HT-29 (cell line): Measurements from ENCODE around the gene ZNF79. TPM values are rescaled to one million over a fixed set of nuclear protein-coding genes. Genes with fewer than 3 reads are reported as not detected.

Source experiments
- DNase-seq: peaks from one replicate; pipeline ENCODE4 v3.0.0-alpha.2; 2015; ENCODE audit warnings: low spot score
- total RNA-seq: library from RNA; depleted of rRNA; stranded (reverse); fragments of >200 nt; shearing (Covaris generic); gene quantifications from 2 replicates; pipeline ENCODE4 v1.2.3, GENCODE V29; 2014

The ZNF79 gene
- total RNA-seq, 1 experiment from 2014 or later = 9.3 TPM

DNA sequence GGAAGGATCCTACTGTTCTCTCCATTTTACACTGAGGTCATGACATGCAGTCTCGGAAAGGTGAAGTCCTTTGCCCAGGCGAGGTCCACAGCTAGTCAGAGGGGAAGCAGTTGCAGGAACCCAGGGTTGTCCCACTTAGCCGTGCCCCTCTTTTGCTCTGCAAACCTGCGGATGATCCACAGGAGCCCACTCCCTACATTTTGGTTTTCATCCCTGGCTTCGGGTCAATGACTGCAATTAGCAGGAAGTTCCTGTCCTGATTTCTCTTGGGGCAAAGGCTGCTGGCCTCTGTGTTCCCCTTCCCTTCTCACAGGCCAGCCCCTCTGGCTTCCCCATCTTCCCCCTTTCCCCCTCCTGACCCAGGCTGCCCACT lies 25.9 kb upstream of the ZNF79 start:
- DNase-seq = no peak

DNA sequence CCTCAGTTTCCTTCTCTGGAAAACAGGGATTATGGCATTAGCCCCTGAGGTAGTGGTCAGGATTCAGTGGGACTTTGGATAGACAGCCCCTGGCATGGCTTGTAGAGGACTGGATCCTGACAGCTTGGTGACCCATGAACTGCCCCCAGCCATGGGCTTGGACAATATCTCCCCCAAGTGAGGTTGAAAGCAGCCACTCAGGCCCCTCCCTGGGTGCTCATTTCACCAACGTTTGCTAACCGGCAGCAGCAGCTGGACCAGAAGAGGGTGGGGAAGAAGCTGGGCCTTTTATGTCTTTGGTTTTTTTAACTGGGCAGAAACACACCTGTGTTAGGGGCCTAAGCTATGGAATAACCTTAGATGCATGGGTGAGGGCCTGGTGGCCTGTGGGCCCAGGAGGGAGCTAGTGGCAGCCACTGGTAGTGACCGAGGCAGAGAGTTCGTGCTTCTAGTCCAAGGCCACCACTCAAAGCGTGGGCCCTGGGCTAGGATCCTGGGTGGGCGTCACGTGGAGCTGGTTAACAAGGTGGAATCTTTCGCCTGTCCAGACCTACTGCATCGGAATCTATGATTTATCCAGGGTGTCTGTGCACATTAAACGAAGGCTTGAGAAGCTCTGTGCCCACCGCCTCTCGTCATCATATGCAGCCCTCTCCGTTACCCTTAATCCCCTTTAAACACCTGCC lies 25.3 kb upstream of the ZNF79 start:
- no peak for DNase-seq

DNA sequence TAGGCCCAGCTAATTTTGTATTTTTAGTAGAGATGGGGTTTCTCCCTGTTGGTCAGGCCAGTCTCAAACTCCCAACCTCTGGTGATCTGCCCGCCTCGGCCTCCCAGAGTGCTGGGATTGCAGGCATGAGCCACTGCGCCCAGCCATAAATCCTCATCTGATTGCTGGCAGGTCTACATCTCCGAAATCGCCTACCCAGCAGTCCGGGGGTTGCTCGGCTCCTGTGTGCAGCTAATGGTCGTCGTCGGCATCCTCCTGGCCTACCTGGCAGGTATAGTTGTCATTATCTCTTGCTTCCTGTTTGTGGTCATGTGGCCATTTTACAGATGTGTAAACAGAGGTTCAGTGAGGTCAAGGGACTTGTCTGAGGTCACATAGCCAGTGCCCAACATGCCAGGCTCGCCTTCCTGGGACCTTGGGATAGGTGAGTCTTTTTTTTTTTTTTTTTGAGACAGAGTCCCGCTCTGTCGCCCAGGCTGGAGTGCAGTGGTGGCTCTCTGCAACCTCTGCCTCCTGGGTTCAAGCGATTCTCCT lies 24.4 kb upstream of the ZNF79 start:
- no peak for DNase-seq

DNA sequence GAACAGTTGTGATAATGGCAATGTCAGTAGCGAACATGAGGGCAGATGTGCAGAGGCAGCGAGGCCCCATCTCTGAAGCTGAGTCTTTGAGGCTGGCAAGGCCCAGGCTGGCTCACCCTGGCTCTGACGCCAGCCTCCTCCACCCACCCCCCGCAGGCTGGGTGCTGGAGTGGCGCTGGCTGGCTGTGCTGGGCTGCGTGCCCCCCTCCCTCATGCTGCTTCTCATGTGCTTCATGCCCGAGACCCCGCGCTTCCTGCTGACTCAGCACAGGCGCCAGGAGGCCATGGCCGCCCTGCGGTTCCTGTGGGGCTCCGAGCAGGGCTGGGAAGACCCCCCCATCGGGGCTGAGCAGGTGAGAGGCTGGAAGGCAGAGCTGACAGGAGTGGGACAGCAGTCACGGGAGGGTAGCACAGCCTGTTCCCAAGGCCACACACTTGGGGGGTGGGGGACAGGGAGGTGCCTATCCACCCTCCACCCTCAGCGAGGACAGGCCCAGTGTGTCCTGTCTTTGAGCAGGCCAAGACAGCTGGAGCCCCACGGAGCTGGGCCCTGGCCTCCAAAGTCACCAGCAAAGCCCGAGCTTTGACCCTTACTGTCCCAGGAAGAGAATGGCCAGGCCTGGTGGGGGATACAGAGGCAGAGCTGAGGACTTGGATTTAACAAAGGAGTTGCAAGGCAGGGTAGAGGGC lies 21.6 kb upstream of the ZNF79 start:
- no peak for DNase-seq

DNA sequence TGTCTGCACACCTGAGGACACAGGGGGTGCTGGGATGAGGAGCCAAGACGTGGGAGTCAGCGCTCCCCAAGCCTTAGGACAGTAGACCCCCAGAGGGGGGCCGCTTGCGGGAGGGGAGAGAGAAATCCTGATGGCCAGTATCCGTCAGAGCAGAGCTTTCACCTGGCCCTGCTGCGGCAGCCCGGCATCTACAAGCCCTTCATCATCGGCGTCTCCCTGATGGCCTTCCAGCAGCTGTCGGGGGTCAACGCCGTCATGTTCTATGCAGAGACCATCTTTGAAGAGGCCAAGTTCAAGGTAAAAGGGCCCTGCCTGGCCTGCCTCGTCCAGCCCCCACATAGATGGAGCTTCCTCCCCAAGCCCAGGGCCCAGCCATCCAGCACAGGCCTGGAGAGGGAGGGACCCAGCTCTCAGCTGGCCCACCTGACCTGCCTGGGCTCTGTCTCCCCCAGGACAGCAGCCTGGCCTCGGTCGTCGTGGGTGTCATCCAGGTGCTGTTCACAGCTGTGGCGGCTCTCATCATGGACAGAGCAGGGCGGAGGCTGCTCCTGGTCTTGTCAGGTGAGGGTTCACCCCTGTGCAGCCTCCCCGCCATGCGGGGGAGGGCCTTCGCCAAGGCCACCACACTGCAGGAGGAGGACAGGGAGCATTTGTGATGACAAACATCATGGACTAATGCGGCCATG lies 20.5 kb upstream of the ZNF79 start:
- DNase-seq = no peak

DNA sequence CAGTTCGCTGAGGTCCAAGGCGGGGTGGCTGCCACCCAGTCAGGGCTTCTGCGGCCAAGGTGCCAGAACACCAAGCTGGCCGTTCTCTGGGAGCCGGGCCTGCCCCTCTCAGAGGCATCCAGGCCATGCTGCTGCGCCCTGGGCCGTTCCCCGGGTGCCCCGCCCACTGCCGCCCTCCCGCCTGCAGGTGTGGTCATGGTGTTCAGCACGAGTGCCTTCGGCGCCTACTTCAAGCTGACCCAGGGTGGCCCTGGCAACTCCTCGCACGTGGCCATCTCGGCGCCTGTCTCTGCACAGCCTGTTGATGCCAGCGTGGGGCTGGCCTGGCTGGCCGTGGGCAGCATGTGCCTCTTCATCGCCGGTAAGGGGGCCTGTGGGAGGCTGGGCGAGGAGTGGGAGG lies 19.6 kb upstream of the ZNF79 start:
- DNase-seq = no peak

DNA sequence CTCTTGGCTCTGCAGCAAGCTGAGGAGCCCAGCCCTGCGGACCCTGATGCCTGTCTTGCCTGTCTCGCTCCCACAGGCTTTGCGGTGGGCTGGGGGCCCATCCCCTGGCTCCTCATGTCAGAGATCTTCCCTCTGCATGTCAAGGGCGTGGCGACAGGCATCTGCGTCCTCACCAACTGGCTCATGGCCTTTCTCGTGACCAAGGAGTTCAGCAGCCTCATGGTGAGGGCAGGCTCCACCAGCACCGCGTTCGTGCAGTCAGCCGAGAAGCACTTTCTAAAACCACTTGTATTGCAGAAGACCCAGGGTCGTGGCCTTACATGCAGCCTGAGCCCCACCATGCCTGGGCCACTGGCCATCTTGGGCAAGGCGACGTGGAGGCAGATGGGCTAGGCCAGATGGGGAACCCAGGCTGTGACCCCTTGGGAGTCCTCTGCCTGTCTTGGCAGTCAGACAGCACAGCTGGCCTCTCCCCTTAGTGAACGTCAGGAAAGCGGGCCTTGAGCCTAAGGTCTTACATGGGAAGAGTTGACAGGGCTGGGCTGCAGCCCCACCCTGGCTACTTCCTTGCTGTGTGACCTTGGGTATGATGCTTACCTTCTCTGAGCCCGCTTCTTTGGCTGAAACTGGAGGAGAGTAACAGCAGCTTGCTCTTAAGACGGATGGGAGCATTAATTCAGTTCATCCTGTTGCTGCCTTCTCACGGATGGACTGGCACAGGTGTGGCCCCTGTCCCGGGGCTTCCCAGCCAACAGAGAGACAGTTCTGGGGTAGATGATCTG lies 18.6 kb upstream of the ZNF79 start:
- no peak for DNase-seq

DNA sequence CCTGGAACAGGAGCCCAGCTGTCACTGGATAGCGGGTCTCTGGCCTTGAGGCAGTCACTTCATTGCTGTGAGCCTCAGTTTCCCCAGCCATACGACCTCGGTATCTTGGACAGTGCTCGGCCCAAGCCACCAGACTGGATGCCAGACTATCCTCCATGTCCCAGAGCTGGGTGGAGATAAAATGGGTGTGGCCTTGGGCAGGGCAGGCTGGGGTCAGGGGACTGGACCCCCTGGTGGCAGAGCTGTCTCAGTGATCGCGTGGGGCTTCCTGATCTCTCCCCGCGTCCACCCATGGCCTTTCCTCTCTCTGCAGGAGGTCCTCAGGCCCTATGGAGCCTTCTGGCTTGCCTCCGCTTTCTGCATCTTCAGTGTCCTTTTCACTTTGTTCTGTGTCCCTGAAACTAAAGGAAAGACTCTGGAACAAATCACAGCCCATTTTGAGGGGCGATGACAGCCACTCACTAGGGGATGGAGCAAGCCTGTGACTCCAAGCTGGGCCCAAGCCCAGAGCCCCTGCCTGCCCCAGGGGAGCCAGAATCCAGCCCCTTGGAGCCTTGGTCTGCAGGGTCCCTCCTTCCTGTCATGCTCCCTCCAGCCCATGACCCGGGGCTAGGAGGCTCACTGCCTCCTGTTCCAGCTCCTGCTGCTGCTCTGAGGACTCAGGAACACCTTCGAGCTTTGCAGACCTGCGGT lies 17.2 kb upstream of the ZNF79 start:
- no peak for DNase-seq

DNA sequence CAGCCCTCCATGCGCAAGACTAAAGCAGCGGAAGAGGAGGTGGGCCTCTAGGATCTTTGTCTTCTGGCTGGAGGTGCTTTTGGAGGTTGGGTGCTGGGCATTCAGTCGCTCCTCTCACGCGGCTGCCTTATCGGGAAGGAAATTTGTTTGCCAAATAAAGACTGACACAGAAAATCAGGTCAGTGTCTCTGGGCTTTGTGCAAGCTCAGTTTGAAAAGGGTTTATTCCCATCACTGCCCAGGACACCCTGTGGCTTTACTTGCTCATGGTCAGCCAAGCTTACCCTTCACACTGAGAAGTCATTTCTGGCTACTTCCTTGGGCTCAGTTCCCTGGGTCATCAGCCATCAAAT lies 16.7 kb upstream of the ZNF79 start:
- DNase-seq = no peak

DNA sequence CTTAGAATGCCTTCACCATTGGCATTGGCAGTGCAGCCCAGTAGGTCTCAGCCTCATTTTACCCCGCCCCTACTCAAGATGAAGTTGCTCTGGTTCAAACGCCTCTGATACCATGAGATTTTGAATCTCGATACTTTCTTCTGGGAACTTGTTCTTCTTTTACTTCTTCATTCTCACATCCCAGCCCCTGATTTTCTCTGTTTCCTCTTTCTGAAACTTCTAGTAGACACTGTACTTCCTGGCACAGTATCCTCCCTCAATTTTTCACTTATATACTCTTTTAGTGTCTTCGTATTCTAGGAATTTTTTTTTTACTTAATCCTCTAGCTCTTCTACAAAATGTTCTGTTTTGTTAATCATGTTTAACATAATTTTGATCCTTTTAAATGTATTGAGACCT lies 13.1 kb upstream of the ZNF79 start:
- no peak for DNase-seq

DNA sequence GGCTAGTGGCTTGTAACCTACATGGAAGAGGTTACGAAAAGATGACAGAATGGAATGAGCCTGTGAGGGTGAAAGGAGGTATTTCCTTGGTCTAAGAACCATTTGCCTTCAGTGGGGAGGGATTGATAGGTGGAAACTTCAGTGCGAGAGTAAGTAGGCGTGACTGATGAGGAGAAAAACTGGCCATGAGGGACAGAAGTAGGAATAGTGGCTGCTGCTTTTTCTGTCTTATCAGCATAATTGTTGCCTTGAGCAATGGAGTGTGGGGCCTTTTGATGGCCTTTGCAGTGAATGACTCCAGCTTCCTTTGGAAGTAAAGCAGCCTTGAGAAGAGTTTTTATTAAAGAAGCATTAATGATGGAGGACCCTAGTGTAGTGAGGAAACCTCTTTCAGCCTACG lies 9.0 kb upstream of the ZNF79 start:
- no peak for DNase-seq

DNA sequence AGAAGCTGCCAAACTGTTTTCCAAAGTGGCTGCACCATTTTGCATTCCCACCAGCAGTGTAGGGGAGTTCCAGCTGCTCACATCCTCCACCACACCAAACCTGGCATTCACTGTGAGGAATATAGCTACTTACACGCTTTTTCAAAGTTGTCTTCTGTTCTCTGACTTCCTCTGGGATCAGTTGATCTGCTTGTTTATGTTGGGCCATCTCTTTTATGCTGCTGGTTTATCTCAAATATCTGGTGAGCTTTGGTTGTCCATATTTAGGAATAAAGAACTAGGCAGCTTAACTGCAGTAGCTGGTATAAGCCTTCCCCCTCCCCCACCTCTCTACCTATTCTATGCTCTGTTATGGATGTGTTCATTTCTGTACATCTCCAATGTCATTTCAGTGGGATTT lies 8.5 kb upstream of the ZNF79 start:
- no peak for DNase-seq

DNA sequence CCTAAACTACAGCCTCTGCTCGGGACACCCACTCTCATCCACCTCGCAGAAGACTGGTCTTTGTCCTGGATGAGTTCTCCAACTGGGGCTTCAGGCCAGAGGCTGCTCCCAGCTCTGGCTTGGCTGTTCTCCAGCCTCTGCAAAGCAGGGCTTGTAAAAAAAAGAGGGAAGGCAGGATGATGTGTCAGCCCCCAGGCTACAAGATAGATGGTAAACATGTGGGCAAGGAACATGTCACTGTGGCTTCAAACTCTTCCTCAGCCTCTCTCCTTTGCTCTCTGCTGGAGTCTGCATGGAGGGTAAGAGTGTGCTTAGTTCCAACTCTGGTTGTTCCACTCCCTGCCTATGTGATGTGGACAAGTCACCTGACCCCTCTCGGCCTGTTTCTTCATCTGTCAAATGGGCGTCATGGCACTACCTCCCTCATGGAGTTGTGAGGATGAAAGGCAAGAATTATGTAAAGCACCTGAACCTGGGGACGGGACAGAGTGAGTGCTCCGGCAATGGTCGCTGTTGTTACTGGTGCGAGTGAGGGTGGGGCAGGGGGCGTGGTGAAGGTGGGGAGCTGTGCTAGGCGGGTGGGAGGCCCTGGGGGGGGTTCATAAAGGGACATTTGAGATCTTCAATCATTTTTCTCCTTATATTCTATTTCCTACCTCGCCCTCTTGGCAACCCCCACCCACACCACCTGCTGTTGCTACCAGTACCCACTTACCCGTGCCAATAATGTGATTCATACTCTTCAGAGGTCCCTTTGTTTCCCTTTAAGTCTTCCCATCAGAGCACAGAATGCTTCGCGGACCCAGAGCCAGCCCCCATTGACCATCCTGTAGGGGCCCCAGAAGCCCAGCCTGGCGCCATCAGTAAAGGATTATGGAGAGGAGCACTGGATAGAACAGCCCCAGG lies 6.8 kb upstream of the ZNF79 start:
- no peak for DNase-seq

DNA sequence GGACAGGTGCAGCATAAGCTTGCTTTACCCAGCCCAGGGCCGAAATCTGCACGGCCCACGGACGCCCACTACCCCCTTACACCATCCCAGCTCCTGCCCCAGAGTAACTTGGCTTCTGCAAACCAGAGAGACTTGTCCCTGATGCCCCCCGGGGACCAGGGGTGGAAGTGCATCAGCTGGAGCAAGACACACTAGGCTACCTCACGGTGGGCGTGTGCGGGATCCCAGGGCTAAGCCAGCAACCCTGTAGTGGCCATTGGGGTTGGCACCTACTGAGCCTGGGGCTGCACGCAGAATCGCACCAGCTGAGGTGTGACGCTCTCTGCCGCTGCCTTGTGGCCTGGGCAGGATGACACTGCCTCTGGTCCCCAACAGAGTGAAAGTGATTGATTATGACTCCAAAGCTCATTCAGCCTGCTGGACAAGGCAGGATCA lies 6.1 kb upstream of the ZNF79 start:
- DNase-seq = no peak

DNA sequence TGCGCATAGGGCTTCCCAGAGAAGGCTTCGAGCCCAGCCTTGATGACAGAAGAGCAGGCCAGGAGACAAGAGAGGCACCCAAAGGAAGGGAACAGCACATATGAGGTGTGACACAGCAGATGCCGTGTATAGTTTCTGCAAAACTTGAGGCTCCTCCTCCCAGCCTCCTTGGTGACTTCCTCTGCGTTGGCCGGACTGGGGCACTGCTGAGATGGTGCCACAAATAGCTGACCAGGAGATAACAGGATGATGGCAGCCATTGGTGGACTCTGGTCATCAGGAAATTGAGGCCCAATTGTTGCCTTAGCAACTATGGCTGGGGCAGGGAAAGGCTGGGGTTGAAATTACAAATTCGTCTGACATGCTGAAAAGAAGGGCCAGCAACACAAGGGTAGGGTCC lies 4.8 kb upstream of the ZNF79 start:
- DNase-seq = no peak

DNA sequence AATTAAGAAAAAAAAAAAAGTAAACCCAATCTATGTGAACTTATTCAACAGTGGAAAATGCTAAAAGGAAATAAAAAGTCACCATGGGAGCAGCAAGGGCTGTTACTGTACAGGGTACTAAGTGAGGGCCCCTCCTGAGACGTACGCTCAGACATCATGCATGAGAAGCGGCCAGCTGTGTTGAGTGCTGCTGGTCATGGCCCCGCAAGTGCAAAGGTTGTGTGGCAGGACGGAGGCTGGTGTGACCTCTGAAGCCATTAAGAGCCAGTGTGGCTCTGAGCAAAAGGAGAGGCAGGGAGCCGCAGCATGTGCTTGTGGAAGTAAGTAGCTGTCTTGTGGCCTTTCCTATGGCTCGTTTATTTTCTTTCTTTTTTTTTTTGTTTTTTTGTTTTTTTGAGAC lies 3.1 kb upstream of the ZNF79 start:
- DNase-seq = no peak

DNA sequence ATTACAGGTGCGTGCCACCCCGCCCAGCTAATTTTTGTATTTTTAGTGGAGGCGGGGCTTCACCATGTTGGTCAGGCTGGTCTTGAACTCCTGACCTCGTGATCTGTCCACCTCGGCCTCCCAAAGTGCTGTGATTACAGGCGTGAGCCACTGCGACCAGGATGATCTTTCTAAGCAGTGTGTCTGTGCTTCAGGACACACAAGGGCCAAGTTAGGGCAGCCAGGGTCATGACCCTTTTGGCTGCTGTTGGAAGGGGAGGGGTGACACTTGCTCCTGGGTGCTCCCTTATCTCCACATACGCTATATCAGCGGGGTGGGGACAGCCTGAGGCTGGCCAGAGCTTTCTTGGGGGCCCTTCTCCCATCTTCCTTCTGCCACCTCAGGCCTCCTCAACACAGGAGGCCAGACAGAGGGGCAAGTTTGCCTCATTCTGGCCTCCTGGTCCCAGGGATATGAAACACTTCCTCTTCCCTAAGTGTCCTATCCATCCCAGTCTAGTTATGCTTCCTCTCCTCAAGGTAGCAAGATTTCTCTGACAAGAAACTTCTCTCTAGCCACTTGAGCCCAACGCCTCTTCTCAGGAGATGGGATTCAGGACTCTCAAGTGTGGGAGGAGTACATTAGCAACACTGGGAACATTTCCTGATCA lies 1.9 kb upstream of the ZNF79 start:
- no peak for DNase-seq

DNA sequence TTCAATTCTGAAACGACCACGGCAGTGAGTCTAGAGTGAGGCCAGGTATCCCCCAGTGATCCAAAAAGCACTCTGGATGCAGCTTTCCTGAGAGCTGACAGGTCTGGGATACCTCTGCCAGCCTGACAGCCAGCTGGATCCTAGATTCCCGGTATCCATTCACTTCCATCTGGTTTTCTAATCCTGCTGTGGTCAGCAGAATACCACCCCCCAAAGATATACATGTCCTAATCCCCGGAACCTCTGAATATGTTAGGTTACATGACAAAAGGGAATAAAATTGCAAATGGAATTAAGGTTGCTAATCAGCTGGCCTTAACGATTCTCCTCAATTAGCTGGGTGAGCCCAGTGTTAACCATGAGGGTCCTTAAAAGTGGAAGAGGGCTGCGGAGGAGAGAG lies 1.4 kb upstream of the ZNF79 start:
- no peak for DNase-seq

DNA sequence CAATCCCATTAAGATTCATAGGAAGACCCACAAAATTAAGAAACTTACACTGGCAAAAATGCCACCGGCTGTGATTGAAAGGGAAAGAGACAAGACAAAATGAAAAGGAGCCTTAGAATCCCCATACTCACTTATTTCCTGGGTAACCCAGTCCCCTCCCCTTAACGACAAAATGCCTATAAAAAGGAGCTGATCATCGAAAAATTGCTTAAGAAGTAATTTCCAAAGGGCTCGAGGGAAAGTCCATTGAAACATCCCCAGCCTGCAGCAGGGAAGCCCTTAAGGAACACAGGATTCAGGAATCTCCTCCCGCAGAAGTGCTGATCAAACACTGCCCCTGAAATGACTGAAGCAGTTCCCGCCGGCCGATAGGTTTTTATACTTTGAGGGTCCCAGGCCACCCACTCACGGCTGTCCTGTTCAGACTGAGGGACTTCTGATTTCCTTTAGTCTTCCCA lies 677 bp upstream of the ZNF79 start:
- DNase-seq = peak; percentile 13

DNA sequence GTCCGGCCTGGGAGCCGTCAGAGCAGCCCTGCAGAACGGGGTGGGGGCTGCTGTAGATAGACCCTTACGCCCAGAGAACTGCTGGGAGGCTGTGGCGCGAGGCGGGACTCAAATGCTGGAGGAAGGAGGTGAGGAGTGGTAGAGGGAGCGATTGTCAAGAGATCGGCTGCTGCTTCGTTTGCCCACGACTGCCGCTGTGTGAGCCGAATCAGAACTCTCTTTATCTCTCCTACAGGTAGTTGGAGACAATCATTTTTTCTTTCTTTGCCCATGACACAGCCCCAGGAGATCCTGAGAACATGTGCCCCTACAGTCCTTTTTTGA lies 456 bp downstream of the ZNF79 start:
- DNase-seq = peak; percentile 52
